Activated naive CD4-positive, alpha-beta T cell treated with anti-CD3 and anti-CD28 coated beads, Interleukin-2, amount 50 U/mL, for 24 hours (primary cell): Measurements from ENCODE around the gene KCND3.
"Not testable (repeated sequence)": the region's sequence is repeated elsewhere in the genome, so short reads cannot be mapped to it uniquely, and the experiment has no call there.

Source experiments
- H3K27ac Mint-ChIP-seq: one replicate; pipeline ENCODE4 v1.8.0; 2021; ENCODE audit warnings: mild to moderate bottlenecking, mixed read lengths
- H3K27me3 Mint-ChIP-seq: one replicate; pipeline ENCODE4 v1.8.0; 2021; ENCODE audit warnings: mixed read lengths
- H3K36me3 Mint-ChIP-seq: one replicate; pipeline ENCODE4 v1.8.0; 2021; ENCODE audit warnings: mixed read lengths
- H3K4me1 Mint-ChIP-seq: one replicate; pipeline ENCODE4 v1.8.0; 2021; ENCODE audit warnings: mixed read lengths
- H3K4me3 Mint-ChIP-seq: one replicate; pipeline ENCODE4 v1.8.0; 2021; ENCODE audit warnings: mild to moderate bottlenecking, mixed read lengths
- H3K9me3 Mint-ChIP-seq: one replicate; pipeline ENCODE4 v1.8.0; 2021; ENCODE audit warnings: mixed read lengths

KCND3 gene

GRCh38 chr1:111819566-111820263, 169.8 kb downstream of the KCND3 start:
- H3K36me3 Mint-ChIP-seq = peaks cover 1% of the 10 kb centered on the region
- no peak overlapping the region for H3K27ac Mint-ChIP-seq
- peaks cover 7% of the 10 kb centered on the region for H3K27me3 Mint-ChIP-seq
- H3K4me3 Mint-ChIP-seq = no peak overlapping the region
- no peaks in the 10 kb centered on the region for H3K4me1 Mint-ChIP-seq
- no peaks in the 10 kb centered on the region for H3K9me3 Mint-ChIP-seq

DNA sequence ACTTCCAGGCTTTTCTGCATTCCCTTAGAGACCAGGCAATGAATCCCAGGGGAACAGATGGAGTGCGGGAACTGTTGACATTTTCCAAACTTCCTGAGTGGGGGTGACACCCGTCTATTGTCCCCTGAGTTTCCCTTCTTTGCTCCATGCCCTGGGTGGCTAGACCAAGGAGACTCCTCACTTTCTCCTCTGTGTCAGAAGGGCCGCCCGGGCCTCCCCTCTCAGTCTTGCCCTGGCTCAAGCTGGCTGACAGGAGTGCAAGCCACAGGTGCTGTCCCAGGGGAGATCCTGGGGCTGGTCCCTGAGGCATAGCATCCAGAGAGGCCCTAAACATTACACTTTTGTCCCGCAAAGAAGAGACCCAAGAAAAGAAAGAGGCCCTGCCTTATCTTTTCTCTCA, 170.9 kb downstream of the KCND3 start:
- Mint-ChIP-seq H3K4me1 (no peaks in the 10 kb centered on the region), H3K9me3 (no peaks in the 10 kb centered on the region), H3K27ac (no peak overlapping the region), H3K36me3 (no peaks in the 10 kb centered on the region), H3K4me3 (no peak overlapping the region), H3K27me3 (peaks cover 6% of the 10 kb centered on the region)

- Mint-ChIP-seq H3K4me1 (no peaks in the 10 kb centered on the region), H3K27me3 (peaks cover 4% of the 10 kb centered on the region), H3K27ac (no peak overlapping the region), H3K9me3 (no peaks in the 10 kb centered on the region), H3K4me3 (no peak overlapping the region), H3K36me3 (no peaks in the 10 kb centered on the region)
Observed at GRCh38 chr1:111818081-111818480, 171.4 kb downstream of the KCND3 start.

GRCh38 chr1:111814642-111815041, 174.8 kb downstream of the KCND3 start:
- Mint-ChIP-seq H3K4me3 (no peak overlapping the region), H3K4me1 (no peaks in the 10 kb centered on the region), H3K9me3 (no peaks in the 10 kb centered on the region), H3K27ac (no peak overlapping the region), H3K36me3 (no peaks in the 10 kb centered on the region), H3K27me3 (no peaks in the 10 kb centered on the region)

DNA sequence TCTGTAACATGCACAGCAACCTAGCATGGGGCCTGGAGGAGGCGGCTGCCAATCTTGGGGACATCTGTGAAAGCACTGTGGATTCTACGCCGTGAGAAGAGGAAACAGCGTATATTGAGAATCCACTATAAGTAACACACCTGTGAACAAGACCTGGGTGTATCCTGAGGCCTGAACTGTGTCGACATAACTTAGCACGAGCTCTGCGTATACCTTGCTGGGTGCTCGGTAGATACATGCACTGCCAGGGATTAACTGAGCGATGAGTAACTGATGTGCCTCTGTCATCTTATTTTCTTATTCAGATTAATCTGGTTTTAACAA, 175.2 kb downstream of the KCND3 start:
- Mint-ChIP-seq H3K9me3 (no peaks in the 10 kb centered on the region), H3K36me3 (no peaks in the 10 kb centered on the region), H3K4me1 (no peaks in the 10 kb centered on the region), H3K4me3 (no peak overlapping the region), H3K27me3 (no peaks in the 10 kb centered on the region), H3K27ac (no peak overlapping the region)

DNA sequence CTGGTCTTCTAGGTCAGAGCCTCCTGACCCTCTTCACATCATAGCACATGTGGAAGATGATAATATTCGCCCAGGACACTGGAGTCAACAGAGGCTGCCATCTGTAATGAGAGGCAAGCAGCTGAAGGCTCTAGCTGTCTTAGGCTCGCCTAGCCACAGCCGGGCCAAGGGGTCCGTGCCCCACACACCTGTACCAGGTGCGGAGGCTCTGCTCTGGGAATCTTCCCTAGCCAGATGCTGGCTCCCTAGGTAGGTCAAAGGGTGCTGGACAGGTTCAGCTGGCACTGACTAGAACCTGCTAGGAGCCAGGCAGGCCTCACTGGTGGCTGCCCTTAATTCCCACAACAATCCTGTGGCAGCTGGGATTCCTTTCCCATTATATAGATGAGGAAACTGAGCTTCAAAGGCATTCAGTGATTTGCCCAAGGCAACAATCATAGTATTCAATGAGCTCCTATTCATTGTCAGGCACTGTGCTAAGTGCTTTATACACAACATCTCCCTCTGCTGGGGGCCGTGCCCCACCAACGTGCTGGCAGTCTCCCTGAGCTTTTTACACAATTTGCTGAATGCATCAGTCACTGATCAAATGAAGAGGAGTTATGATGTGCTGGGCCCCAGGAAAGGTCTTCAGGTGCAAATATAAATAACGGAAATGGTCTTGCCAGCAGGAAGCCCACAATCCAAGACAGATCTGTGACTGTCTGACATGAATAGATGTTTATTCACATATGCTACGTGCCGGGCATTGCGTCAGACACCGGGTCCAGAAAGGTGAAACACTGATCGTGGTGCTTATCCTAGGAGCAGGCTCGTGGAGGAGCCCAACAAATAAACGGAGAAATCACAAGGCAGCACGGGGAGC, 175.8 kb downstream of the KCND3 start:
- H3K27ac Mint-ChIP-seq = no peak overlapping the region
- no peaks in the 10 kb centered on the region for H3K9me3 Mint-ChIP-seq
- no peaks in the 10 kb centered on the region for H3K27me3 Mint-ChIP-seq
- H3K36me3 Mint-ChIP-seq = no peaks in the 10 kb centered on the region
- H3K4me1 Mint-ChIP-seq = no peaks in the 10 kb centered on the region
- H3K4me3 Mint-ChIP-seq = no peak overlapping the region

DNA sequence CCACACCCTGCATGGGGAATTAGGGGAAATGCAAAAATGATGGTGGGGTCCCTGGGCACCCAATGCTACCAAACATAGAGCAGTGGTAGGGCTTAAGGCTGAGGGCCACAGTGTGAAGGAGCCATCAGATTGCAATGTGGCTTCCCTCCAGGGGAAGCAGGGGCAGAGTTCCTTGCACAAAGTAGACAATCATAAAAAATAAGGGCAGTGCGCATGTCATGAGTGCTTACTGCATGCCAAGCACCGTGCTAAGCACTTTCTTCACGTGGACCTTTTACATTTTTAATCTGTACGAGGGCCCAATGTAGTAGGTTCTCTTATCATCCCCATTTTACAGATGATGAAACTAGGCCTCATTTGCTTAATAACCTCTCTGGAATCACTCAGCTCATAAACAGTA, 177.2 kb downstream of the KCND3 start:
- H3K27me3 Mint-ChIP-seq = no peaks in the 10 kb centered on the region
- H3K4me1 Mint-ChIP-seq = no peaks in the 10 kb centered on the region
- H3K27ac Mint-ChIP-seq = no peak overlapping the region
- H3K9me3 Mint-ChIP-seq = no peaks in the 10 kb centered on the region
- H3K36me3 Mint-ChIP-seq = no peaks in the 10 kb centered on the region
- no peak overlapping the region for H3K4me3 Mint-ChIP-seq

- H3K36me3 Mint-ChIP-seq = no peaks in the 10 kb centered on the region
- no peaks in the 10 kb centered on the region for H3K4me1 Mint-ChIP-seq
- H3K27me3 Mint-ChIP-seq = no peaks in the 10 kb centered on the region
- no peak overlapping the region for H3K27ac Mint-ChIP-seq
- H3K9me3 Mint-ChIP-seq = no peaks in the 10 kb centered on the region
- H3K4me3 Mint-ChIP-seq = no peak overlapping the region
Observed at GRCh38 chr1:111811891-111812290, 177.6 kb downstream of the KCND3 start.

DNA sequence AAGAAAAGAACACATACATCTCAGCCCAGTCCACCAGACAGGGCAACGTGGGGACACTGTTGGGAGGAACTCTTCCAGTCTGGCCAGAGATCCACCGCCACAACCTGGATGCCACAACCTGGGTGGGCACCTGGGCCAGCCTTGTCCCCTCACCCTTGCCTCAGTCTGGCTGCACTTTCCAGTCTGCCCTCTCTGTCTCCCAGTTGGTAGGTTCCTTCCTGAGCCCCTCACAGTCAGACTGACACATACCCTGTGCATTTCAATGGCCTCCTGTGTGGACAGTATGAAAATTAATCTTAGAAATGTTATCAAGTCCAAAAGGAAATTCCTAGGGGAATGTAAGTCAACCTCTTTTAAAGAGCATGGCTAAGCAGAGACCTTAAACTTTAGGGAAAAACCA, 184.2 kb downstream of the KCND3 start:
- Mint-ChIP-seq H3K9me3 (no peaks in the 10 kb centered on the region), H3K4me3 (no peak overlapping the region), H3K27ac (no peak overlapping the region), H3K27me3 (peaks cover 1% of the 10 kb centered on the region), H3K36me3 (no peaks in the 10 kb centered on the region), H3K4me1 (no peaks in the 10 kb centered on the region)

GRCh38 chr1:111804776-111805175, 184.7 kb downstream of the KCND3 start:
- H3K36me3 Mint-ChIP-seq = no peaks in the 10 kb centered on the region
- no peaks in the 10 kb centered on the region for H3K4me1 Mint-ChIP-seq
- H3K27me3 Mint-ChIP-seq = peaks cover 1% of the 10 kb centered on the region
- H3K9me3 Mint-ChIP-seq = no peaks in the 10 kb centered on the region
- no peak overlapping the region for H3K4me3 Mint-ChIP-seq
- H3K27ac Mint-ChIP-seq = no peak overlapping the region

- Mint-ChIP-seq H3K4me3 (no peak overlapping the region), H3K9me3 (no peaks in the 10 kb centered on the region), H3K27me3 (peaks cover 4% of the 10 kb centered on the region), H3K27ac (no peak overlapping the region), H3K36me3 (no peaks in the 10 kb centered on the region), H3K4me1 (no peaks in the 10 kb centered on the region)
Observed at GRCh38 chr1:111803951-111804350, 185.5 kb downstream of the KCND3 start.

DNA sequence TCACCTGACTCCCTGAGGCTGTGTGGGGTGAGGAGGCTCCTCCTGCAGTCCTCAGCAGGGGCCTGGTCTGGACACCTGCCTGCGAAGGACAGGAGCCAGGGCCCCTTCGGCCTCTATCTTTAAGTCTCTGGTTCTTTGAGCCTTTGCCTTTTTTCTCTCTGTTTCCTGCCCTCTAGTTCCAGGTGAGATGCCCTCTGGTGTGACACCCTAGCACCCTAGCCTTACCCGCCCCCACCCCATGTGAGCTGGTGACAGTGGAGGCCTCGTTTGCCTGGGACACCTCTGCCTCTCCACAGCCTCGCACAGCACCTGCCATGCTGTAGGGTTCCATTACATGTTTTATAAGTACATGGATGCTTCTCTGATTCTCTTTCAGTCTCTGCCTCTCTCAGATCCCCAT, 186.5 kb downstream of the KCND3 start:
- Mint-ChIP-seq H3K9me3 (no peaks in the 10 kb centered on the region), H3K4me1 (no peaks in the 10 kb centered on the region), H3K27me3 (peaks cover 4% of the 10 kb centered on the region), H3K36me3 (no peaks in the 10 kb centered on the region), H3K4me3 (no peak overlapping the region), H3K27ac (no peak overlapping the region)

DNA sequence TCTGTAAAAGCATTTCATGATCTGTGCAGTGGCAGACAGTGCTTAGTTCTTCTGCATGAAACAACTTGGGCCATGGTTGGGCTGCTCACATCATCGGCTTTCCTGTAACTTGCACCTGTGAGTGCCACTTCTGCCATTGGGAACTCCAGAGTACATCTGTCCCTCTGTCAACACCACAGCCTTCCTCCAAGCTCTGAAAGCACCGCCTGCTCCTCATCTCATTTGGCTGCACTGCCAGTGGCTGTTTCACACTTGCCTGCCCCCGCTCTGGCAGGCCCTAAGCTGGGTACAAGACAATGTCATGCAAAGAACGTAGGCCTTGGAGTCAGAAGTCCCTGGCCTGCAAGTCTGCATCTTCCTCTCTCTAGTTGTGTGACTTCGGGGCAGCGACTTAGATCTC, 187.4 kb downstream of the KCND3 start:
- no peaks in the 10 kb centered on the region for H3K9me3 Mint-ChIP-seq

GRCh38 chr1:111801071-111801850, 188.2 kb downstream of the KCND3 start:
- H3K27ac Mint-ChIP-seq = no peak overlapping the region
- no peaks in the 10 kb centered on the region for H3K4me1 Mint-ChIP-seq
- no peak overlapping the region for H3K4me3 Mint-ChIP-seq
- H3K27me3 Mint-ChIP-seq = peaks cover 4% of the 10 kb centered on the region
- no peaks in the 10 kb centered on the region for H3K36me3 Mint-ChIP-seq
- no peaks in the 10 kb centered on the region for H3K9me3 Mint-ChIP-seq

More for the DNA sequence above, 187.4 kb downstream of the KCND3 start:
- Mint-ChIP-seq H3K36me3 (no peaks in the 10 kb centered on the region), H3K4me1 (no peaks in the 10 kb centered on the region), H3K27me3 (peaks cover 4% of the 10 kb centered on the region), H3K27ac (no peak overlapping the region), H3K4me3 (no peak overlapping the region)

DNA sequence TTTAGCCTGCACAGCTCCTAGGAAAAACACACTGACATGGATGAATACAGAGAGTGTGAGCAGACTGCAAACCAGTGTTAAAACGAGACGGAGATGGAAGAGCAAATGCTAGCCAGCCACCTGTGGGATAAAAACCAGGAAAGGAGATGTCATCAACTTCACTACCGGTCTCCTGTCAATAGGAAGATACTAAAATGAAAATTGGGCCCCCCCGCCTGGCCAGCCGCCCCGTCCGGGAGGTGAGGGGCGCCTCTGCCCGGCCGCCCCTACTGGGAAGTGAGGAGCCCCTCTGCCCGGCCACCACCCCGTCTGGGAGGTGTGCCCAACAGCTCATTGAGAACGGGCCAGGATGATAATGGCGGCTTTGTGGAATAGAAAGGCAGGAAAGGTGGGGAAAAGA, 189.7 kb downstream of the KCND3 start:
- H3K27me3 Mint-ChIP-seq, H3K36me3 Mint-ChIP-seq, H3K9me3 Mint-ChIP-seq, H3K4me3 Mint-ChIP-seq, H3K27ac Mint-ChIP-seq, H3K4me1 Mint-ChIP-seq: not testable (repeated sequence)

- H3K9me3 Mint-ChIP-seq = no peaks in the 10 kb centered on the region
- no peaks in the 10 kb centered on the region for H3K4me1 Mint-ChIP-seq
- no peak overlapping the region for H3K4me3 Mint-ChIP-seq
- H3K27me3 Mint-ChIP-seq = peaks cover 6% of the 10 kb centered on the region
- H3K36me3 Mint-ChIP-seq = no peaks in the 10 kb centered on the region
- no peak overlapping the region for H3K27ac Mint-ChIP-seq
Observed at GRCh38 chr1:111798580-111798979, 190.9 kb downstream of the KCND3 start.
